ENCODE results near the gene SDHAF1.

DNA sequence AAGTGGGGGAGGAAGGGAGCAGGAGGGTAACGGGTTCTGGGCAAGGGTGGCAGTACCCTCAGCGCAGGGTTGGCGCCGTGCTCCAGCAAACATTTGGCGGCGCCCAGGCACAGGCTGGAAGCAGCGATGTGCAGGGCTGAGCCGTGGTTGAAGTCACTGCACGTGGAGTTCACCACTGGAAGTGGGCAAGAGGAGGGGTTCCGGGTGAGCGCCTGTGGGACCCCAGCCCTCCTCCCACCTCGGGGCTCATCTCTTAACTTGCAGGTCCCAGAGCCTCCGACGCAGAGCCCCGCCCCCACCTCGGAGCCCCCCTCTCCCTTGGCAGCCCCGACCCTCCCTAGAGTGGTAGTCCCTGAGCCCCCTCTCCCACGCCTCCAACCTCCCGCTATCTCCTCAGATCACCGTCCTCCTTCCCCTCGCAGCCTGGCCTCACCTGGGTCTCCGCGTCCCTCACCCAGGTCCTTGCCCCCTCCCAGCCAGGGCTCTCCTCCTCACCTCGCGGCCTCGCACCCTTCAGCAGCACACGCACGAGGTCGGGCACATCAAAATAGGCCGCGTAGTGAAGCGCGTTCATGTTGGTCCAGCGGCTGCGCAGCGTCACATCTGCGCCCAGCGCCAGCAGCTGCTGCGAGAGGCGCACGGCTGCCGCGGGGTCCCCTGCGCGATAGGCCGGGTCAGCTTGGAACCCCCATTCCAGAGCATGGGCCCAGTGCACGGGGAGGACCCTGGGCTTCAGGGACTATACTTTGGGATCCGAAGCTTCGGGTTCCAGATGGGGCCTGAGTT, 31.3 kb downstream of the SDHAF1 start:
- no peak for TF ChIP-seq CTCF (IDR thresholded peaks at IDR 0.05; ENCODE audit: control extremely low read depth in 1 of 3, insufficient read depth in 1 of 3, low read depth in 1 of 3, low read length in 3 of 3)
- no peak for TF ChIP-seq FOSL1 (IDR thresholded peaks at IDR 0.05; ENCODE audit: insufficient read depth, low read depth, low read length)
- no peak for TF ChIP-seq TCF12 (IDR thresholded peaks at IDR 0.05; ENCODE audit: low read depth, low read length)

Measured in H1 (cell line).